HG03439 (cell line): ENCODE measurements around the gene RECK.

Experiments
- ATAC-seq: cut with Tn5 transposase; IDR thresholded peaks from one replicate; pipeline ENCODE4 v1.9.1; 2021; ENCODE audit warnings: mild to moderate bottlenecking, moderate library complexity; ENCODE audit not compliant: unreplicated experiment

RECK gene

DNA sequence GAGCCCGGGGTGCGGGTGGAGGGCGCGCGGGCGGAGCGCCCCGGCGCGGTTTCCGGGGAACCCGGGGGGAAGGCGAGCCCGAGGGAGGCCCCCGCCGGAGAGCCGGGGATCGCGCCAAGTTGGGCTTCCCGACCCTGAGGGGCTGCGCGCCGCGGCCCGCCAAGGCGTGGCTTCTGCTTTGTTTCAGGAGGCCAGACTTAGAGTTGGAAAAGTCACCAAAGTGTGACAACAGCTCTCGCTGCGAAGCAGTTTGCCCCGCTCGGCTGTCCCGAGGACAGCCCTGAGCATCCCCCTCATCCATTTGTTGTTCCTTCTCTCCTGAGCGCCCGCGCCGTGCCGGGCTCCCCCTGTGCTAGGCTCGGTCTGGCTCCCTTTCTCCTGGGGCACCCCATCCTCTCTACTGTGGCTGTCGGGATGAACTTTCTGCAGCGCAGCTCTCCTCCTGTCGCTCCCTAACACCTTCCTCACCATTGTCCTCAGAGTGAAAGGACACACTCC, 100.2 kb downstream of the RECK start:
- ATAC-seq = peak; percentile 41

DNA sequence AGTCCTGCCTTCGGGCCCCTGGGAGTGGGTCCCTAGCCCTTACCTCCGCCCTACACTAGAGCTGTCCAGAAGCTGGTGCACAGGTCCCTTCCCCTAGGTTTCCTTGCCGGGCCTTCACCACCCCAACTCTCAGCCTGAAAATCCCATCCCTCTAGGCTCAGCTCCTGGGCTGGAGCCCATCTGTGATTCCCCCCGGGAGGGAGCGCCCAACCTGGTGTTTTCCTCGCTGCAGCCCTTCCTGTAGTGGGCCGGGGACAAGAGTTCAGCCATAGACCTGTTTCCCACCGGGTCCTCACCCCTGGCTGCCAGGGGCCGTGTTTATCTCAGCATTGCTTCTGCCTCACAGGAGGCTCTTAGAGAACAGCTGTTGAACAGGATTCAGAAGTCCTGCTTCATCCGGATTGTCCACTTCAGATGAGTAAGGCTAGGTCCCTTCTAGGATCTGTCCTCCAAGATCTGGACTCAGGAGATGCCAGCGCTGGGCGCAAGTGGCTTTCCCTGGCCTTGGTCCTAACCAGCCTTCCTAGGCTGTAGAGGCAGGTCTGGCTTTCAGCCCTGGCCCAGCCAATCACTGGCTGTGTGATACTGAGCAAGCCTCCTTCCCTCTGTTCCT, 100.8 kb downstream of the RECK start:
- no peak for ATAC-seq

DNA sequence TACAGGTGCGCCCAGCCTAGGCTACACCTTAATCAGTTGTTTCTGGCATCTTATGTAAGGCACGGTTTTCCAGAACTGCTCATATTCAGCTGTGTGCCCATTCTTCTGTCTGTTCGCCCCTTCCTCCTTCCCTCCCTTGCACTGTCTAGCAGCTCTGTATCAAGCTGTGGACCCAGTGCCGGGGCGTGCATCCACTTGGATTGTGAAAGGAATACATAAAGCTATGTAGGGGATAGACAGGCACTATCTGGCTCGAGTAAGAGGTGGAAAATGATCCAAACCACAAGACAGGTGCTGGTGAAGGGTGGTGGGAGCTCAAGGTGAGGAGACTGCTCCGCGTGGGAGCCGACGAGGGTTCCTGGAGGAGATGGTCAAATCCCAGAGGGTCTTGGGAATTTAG, 101.8 kb downstream of the RECK start:
- ATAC-seq = no peak

DNA sequence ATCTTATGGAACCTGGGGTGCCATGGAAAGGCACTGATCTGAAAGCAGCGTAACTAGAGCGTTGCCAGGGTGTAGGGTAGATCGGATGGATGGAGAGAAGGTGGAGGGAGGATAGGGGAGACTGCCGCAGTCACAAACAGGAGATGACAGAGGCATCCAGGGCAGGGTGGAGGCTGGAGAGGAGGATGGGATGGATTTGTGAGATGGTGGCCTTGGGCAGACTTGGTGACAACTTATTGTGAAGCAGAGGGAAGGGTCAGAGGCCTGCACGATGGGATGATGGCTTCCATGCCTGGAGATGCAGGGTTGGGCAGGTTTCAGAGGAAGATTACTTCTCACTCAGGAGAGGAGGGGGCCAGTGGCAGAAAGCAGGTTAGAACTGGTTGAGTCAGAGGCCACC, 102.2 kb downstream of the RECK start:
- ATAC-seq = no peak

DNA sequence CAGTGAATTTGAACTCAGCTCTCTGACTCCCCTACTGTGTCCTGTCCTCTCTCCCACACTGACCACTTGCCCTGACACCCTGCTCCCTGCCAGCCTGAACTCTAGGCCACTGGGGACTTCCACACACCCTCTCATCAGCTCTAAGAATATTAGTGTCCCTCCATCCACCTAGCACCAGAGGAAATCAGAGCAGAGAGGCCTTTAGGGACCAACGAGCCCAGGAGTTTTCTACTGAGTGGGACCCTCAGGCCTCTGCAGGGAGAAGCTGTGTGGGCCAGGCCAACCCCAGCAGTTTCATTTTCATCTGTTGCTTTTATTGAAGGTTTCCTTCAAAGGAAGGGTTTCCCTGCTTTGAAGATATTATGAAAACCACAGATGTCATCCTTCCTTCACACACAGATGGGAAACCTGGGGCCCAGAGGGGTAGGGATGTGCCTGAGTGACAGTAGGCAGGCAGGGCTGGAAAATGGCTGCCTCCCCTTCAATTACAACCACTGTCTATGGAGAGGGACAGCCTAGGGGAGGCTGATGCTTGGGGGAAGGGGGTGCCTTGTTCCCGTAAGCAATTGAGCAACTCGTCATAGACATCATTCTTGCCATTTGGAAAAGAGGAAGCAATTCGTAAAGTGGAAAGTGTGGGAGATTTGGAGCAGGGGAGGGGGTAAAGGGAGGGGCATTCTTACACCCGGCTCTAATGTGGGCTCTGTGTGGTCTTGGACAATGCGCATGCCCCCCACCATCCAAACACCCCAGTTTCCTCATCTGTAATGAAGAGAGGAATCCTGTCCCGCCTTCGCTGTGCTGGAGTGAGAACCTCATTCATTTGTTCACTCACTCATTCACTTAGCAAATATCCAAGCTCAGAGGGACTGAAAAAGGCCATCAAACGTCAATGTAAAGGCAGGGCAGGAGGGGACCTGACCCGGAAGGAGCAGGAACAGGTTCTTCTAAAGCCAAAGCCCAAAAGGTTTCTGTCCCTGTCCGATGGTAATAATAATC, 103.7 kb downstream of the RECK start:
- ATAC-seq = no peak

DNA sequence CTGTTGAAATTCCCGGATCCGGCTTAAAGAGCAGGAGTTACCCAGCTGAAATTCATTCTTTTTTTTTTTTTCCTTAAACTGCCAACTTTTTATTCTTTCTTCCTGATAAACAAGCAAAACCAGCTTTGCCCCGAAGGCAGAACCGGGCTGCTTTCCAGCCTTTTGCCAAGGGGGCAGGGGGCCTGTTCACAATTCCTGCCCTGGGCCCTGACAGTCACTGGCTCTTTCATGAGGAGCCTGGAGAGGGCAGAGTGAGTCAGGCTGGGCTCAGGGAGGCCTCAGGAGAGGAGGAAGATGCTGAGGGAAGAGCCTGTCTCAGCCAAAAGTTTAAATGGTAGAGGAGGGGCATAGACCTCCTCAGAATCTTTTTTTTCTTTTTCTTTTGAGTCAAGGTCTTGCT, 104.6 kb downstream of the RECK start:
- ATAC-seq = no peak

DNA sequence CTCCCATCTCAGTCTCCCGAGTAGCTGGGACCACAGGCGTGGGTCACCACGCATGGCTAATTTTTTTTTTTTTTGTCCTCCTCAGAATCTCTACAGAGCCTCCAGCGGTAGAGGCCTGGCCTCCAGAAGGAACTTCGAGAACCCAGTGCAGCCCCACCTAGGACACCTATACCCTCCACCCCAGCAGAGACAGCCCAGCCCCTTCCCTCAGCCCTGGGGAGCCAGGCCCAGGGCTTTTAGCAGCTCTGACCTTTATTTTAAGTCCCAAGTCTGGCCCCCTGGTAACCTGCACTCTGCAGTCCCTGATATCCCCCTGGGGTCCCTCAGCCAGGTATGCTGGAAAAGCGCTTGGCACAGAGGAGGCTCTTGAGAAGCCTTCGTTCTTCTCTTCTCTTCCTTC, 105.0 kb downstream of the RECK start:
- ATAC-seq = no peak

DNA sequence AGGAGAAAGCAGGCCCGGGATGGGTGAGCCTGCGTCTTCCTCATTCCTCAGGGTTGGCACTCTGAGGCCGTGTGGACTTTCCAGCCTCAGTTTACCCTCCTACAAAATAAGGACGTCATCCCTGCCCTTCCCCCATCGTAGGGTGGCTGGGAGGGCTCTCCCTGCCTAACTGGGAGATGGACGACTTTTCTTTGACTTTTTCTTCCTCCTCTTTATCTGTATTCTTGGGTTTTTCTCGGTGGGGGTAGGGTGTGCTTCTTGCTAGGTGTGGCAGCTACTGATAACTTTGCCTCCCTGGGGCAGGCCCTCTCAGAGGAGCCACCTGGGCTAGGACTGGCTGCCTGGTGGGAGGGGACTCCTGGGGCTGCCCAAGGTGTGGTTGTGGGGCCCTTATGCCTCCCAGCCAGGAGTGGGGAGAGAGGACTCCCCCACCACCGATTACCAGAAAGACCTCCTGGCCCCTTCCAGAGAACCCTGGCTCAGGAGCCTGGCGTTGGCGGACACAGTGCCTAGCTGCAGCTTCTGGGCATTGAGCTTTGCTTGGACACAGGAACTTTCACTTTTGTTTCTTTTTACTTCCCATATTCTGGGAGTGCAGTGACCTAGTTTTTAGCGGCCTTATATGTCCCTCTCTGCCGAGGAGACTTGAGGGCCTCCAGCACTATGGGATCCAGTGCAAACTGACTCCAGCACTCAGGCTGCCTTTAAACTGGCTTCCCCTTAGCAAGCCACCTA, 106.0 kb downstream of the RECK start:
- ATAC-seq = no peak

DNA sequence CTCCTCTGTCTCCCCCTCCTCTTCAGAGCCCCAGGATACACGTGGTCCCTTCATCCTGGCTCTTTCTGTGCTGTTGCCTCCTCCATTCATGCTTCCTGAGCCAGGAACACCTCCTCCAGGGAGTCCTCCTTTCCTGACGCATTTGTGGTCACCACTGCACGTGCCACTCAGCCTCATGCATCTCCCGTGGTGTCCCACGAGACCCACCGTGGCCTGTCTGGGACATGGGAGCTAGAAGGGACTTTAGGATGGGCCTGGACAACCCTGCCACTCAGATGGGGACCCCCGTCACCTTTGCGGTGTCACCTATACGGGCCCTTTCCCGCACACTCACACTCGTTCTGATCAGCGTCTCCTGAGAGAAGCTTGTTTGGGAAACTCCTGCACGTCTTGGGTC, 106.5 kb downstream of the RECK start:
- no peak for ATAC-seq

DNA sequence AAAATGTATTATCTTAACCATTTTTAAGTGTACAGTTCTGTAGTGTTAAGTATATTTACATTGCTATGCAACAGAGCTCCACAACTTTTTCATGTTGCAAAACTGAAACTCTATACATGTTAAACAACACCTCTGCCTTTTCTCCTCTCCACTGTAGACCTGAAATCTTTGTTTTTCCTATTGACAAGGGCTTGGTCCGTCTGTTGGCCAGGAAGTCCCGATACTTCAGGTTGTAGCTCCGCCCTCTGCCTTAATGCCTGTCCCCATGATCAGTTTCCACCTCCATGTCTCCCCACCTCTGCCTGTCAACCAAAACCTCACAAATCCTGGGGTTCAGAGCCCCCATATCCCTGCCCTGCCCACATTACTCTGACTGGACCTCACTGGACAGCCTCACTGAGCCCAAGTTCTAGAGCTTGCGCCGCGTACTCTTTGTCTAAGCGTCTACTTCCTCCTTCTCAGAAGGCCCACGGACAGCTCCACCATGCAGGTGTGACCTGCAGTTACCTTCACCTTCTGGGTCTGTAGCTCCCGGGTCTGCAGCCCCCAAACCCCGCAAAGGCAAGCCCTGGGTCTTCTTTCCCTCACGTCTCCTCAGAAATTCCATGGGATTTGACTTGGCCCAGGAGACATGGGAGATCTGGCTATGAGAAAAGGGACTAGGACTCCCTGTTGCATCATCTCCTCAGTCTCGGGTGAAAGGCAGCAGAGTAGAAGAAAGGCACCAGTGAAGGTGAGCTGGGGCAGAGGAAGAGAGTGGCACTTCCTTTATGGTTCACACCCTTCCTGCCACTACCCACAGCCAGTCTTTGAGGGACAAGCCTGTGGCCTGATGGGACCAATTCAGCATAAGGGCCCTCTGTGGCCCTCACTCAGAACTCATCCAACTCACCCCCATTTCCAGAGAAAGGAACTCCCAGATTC, 107.9 kb downstream of the RECK start:
- no peak for ATAC-seq

DNA sequence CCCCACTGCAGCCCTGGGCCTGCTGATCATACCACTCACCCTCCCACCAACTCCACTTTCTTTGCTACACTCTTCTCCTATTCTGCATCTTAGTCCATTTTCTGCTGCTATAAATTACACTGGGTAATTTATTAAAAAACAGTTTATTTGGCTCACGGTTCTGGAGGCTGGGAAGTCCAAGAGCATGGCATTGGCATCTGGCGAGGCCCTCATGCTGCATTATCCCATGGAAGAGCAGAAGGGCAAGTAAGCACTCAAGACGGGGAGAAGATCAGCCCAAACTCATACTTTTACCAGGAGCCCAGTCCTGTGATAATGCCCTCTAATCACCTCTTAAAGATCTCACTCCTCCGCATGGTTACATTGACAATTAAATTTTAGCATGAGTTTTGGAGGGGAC, 109.3 kb downstream of the RECK start:
- ATAC-seq = no peak

DNA sequence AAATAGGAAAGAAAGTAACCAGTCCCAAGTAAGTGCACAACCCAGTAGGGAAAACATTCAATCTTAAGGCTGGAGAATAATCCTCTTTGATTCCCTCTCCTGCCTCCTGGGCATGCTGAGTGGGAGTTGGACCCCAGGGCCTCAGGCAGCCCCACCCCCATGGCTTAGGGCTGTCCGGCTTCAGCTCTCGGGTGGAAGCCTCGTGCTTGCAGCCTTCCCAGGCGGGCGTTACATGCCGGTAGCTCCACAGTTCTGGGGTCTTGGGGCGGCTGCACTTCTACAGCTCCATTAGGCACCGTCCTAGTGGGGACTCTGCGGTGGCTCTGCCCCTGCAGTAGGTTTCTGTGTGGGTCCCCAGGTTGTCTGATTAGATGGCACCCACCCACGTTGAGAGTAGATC, 109.9 kb downstream of the RECK start:
- ATAC-seq = no peak

DNA sequence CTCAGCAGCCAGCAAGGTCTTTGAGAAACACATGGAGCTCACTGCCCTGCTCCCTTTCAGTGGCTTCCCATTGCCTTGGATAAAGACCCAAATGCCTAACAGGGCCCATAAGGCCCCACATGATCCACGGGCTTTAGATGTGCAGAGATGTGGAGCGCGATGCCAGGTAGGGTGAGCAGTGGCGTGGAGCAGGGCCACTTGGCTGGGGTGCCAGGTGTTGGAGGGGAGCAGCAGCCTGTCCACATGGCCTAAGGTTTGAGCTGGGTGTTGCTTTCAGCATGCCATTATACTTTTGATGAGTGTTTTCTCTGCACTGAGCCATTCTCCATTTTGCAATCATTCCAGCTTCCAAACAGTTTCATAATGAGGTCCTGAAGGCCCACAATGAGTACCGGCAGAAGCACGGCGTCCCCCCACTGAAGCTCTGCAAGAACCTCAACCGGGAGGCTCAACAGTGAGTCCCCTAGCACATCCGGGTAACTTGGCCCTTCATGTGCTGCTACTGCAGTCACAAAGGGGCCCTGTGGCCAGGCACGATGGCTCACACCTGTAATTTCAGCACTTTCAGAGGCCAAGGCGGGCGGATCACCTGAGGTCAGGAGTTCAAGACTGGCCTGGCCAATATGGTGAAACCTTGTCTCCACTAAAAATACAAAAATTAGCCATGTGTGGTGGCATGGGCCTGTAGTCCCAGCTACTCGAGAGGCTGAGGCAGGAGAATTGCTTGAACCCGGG, 110.9 kb downstream of the RECK start:
- no peak for ATAC-seq

DNA sequence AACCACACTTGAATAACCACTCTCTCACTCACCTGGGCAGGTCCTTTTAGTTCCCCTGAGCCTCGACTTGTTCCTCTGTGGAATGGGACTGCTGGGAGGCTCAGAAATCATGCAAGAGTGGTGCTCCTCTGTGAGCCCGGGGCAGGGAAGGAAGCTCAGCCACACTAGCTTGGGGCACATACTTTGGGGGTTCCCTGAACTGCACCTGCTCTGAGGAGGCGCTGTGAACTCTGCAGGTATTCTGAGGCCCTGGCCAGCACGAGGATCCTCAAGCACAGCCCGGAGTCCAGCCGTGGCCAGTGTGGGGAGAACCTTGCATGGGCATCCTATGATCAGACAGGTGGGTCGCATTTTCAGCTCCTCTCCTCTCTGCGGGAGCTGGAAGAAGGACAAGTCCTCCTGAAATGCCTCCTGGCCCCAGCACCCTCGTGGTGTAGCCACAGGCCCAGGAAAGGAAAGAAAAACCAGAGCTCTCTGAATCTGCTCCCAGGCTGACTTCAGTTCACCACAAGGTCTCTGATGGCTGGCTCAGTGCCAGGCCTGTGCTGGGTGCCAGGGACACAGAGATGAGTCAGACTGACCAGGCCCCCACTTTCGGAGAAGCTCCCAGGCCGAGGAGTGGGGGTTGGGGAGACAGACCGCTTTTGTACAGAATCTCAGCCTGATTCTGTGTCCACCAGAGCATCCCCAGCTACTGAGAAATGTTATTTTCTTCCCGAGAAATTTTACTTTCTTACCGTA, 111.8 kb downstream of the RECK start:
- peak; percentile 59 for ATAC-seq

DNA sequence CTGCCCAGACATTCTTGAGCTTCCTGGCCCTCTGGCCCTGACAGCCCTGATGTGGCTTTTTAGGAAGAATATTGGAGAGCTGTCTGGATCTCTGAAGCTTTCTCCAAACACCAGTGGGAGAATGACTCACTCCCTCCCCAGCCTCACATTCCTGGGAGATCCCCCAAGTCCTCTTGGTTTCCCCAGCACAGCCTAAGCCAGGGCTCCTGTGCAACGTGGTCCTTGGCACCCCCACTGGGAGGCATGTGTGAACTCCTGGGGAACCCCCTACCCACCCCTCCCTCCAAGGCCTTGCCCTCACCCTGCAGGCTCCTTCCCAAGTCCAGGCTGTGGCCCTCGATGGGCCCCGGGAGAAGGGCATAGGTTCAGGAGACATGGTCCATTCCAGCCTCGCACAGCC, 112.5 kb downstream of the RECK start:
- no peak for ATAC-seq

DNA sequence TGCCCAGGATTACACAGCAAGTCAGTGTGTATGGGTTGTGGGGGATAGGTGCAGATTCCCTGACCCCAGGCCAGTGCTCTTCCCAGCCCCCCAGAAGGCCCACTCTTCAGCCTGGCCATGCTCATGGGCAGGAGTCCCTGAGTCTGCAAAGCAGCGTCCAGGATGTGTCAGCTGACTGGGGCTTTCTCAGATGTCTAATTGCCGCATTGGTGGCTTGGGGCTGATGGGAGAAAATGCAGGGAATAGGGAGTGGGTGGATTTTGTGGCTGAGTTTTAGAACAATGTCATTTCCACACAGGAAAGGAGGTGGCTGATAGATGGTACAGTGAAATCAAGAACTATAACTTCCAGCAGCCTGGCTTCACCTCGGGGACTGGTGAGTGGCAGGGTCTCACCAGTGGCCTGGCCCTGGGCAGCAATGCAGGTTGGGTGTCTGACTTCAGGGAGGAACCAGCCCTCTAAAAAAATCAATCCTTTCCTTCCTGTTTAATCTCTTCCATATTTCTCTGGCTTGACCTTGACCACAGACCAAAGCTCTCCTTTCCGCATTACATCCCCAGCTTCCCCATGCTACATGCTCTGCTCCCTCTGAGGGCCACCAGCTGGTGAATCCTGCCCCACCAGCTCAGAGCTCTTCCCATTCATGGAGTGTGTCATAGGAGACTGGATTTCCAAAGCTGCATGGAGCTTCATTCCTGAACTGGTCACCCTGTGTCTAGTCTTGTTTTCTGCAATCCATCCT, 114.0 kb downstream of the RECK start:
- ATAC-seq = no peak

DNA sequence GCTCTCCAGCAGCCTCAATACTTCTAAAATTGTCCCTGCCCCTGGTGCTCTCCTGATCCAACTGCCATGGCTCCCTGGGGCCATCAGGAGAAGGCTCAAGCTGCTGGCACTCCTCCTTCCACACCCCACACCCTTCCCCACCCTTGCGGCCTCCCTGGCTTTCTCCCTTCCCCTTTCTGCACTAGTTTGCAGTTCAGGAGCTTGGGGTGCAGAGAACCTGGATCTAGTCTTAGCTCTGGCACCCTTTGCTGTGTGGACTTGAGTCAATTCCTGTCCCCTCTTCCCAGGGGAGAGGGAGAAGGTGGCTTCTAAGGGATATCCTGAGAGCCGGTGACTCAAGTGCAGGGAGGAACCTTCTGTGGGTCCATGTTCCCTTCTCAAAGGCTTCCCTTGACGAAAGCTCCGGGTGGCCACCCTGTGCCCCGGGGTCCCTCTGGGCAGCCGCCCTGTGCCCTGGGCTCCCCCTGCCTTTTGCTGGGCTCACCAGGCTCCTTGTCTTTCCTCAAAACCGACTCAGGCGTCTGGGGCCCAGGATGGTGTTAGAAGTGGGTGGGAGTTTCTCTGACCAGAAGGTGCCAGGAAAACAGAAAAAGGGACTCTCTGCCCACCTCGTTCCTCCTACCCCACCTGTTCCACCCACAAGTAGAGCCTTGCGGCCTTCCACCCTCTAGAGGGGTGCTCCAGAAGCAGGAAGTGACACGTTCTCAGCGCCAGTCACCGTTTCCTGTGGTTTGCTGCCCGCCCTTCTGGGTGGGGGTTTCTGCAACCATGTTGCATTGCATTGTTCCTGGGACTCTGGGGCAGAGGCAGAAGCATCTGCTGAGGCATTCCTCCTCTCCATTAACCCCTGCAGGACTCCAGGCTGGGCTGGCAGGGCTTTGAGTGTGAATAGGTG, 114.8 kb downstream of the RECK start:
- ATAC-seq = peak; percentile 68
